GM18508 (cell line): Measurements from ENCODE around the gene MDFI.

ENCODE experiments used
- ATAC-seq: cut with Tn5 transposase; IDR thresholded peaks from one replicate; pipeline ENCODE4 v1.9.1; 2021; ENCODE audit warnings: moderate number of reproducible peaks; ENCODE audit not compliant: insufficient read depth, unreplicated experiment

Gene MDFI

DNA sequence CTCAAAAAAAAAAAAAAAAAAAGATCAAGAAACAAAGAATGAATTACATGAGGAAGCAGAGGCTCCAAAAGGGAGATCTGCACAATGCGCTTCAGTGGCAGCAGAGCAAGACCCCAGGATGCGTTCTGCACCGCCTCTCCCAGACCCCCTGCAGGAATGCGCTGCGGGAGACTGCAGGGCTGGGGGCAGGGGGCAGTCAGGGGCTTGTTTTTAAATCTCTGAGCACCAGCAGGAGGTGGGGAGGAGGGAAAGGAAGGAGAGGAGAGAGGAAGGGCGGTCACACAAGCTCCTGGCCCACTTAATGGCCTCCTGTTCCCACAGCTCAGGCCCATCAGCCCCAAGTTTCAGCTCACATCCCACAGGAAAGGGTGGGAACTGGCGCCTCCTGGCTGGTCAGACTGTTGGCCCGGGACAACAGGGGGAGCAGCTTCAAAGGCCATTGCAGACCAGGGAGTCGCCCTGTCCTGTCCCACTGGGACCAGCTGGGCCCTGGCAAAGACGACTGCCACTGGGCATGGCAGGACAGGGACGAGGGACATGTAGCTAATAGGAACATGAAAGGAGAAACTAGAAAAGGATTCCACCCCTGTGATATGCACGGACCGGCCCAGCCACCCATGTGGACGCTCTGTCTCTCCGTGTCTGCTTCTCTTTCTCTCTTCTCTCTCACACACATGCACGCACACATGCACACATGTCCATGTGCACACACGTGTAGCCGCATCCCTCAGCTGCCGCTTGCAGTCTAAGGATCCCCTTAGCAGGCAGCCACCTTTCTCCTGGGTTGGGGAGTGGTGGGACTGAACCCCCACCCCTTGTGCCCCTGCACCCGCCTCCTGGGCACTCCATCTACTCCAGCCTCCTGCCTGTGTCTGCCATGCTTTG lies 62.4 kb downstream of the MDFI start:
- ATAC-seq: no peak

GRCh38 chr6:41702089-41702745 lies 63.9 kb downstream of the MDFI start:
- no peak for ATAC-seq

- ATAC-seq: no peak
Observed at GRCh38 chr6:41702771-41703494, 64.7 kb downstream of the MDFI start.
